ENCODE data around the gene KNDC1.

GRCh38 chr10:133186416-133187090 lies 26.5 kb downstream of the KNDC1 start:
- no peak for TF ChIP-seq CTCF (IDR thresholded peaks at IDR 0.05)
- no peak for TF ChIP-seq POLR2A (IDR thresholded peaks at IDR 0.05)

All from Peyer's patch (tissue), 4 donors.